NCI-H2107 (cell line): ENCODE data around the gene GAS7.

ENCODE experiments used
- DNase-seq: peaks from one replicate; lab custom pipeline; 2025; lab: John Stamatoyannopoulos, UW

The GAS7 gene

GRCh38 chr17:9912121-9913099, 286.0 kb downstream of the GAS7 start:
- no peak for DNase-seq

GRCh38 chr17:9911089-9911488, 287.3 kb downstream of the GAS7 start:
- DNase-seq = no peak

GRCh38 chr17:9908649-9909042, 289.8 kb downstream of the GAS7 start:
- no peak for DNase-seq

GRCh38 chr17:9907883-9908648, 290.3 kb downstream of the GAS7 start:
- no peak for DNase-seq

GRCh38 chr17:9907131-9907530, 291.3 kb downstream of the GAS7 start:
- no peak for DNase-seq

GRCh38 chr17:9906616-9907015, 291.8 kb downstream of the GAS7 start:
- no peak for DNase-seq

- no peak for DNase-seq
Observed at GRCh38 chr17:9905902-9906301, 292.5 kb downstream of the GAS7 start.

GRCh38 chr17:9905078-9905415, 293.4 kb downstream of the GAS7 start, which contains the start of gene RCVRN:
TSS of gene RCVRN (minus strand) at chr17:9905271. CDS start at chr17:9905180, 91 bp downstream.
- no peak for DNase-seq

- no peak for DNase-seq
Observed at GRCh38 chr17:9904277-9905077, 293.9 kb downstream of the GAS7 start.

- DNase-seq = no peak
Observed at GRCh38 chr17:9902120-9902519, 296.3 kb downstream of the GAS7 start.

GRCh38 chr17:9900784-9901183, 297.6 kb downstream of the GAS7 start:
- DNase-seq = no peak

GRCh38 chr17:9900044-9900594, 298.3 kb downstream of the GAS7 start:
- no peak for DNase-seq

GRCh38 chr17:9899280-9900043, 298.9 kb downstream of the GAS7 start:
- no peak for DNase-seq

- DNase-seq = no peak
Observed at GRCh38 chr17:9898812-9899211, 299.6 kb downstream of the GAS7 start.

- no peak for DNase-seq
Observed at GRCh38 chr17:9897372-9897968, 300.9 kb downstream of the GAS7 start.

GRCh38 chr17:9895923-9896322, 302.5 kb downstream of the GAS7 start:
- DNase-seq = no peak

- no peak for DNase-seq
Observed at GRCh38 chr17:9894231-9894630, 304.2 kb downstream of the GAS7 start.

GRCh38 chr17:9893411-9894012, 304.9 kb downstream of the GAS7 start:
- DNase-seq = no peak

- no peak for DNase-seq
Observed at GRCh38 chr17:9890124-9890523, 308.3 kb downstream of the GAS7 start.

- DNase-seq = no peak
Observed at GRCh38 chr17:9887508-9887907, 310.9 kb downstream of the GAS7 start.
